CD4-positive, alpha-beta T cell treated with Interleukin-6 at 100 ng/mL for 8 hours (primary cell): Measurements from ENCODE around the gene EVI2B.
"Not testable (repeated sequence)": the region's sequence is repeated elsewhere in the genome, so short reads cannot be mapped to it uniquely, and the experiment has no call there.

Experiments
- DNase-seq: peaks from one replicate; pipeline ENCODE4 v3.0.0-alpha.2; 2020; ENCODE audit warnings: mixed read lengths, low spot score

EVI2B gene, protein sequence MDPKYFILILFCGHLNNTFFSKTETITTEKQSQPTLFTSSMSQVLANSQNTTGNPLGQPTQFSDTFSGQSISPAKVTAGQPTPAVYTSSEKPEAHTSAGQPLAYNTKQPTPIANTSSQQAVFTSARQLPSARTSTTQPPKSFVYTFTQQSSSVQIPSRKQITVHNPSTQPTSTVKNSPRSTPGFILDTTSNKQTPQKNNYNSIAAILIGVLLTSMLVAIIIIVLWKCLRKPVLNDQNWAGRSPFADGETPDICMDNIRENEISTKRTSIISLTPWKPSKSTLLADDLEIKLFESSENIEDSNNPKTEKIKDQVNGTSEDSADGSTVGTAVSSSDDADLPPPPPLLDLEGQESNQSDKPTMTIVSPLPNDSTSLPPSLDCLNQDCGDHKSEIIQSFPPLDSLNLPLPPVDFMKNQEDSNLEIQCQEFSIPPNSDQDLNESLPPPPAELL

DNA sequence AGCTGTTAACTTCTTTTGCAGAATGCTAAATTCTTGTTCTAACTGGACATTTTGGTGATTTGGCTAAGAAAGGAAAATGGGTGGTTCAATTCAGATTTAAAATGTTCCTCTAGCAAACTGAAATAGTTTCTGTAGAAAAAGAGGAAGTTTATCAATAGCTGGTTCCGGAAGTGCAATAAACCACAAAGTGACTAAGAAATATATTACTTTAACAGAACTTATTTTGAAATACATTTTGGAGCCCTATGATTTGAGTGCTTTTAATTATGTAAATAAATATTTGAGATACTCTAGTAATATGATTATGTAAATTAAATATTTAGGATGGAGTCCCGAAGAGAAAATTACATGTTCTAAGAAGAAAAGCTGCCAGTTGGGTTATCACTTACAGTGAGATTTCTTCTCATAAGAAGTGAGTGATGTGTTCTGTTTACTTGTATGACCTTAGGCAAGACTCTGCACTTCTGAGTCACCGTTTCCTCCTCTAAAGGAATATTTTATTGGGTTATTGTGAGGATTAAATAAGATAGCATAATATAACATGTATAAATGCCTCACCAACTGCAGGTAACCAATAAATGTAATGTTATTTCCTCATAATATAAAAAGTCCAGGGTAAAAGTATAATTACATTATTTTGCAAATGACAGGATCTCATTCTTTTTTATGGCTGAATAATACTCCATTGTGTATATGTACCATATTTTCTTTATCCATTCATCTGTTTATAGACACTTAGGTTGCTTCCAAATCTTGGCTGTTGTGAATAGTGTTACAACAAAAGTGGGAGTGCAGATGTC, at the start of gene EVI2B:
EVI2B (minus strand) TSS at position 73 of the 800 bp plus-strand sequence. CDS start 8,445 bp downstream, outside the sequence.
- peak; percentile 62 for DNase-seq

GRCh38 chr17:31357839-31358394, 44.1 kb upstream of the EVI2B start:
- no peak for DNase-seq

DNA sequence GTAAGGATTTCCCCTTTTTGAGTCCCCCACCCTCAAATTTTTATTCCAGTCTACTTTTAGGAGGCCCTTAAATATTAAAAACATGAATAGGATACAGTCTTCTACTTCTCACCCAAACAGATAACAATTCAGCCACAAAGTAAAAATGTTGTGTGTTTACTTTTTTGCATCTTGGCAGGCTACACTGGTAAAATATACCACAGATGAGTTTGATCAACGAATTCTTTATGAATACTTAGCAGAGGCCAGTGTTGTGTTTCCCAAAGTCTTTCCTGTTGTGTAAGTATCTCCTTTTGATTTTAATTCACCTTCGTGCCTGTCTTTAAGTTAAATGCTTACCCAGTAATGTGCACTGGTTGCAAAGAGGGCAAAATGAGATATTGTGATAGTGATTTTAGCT, 43.2 kb upstream of the EVI2B start:
- DNase-seq = no peak

GRCh38 chr17:31355935-31356334, 42.1 kb upstream of the EVI2B start:
- DNase-seq = no peak

- DNase-seq = no peak
These were observed 35.6 kb upstream of the EVI2B start for GRCh38 chr17:31349454-31349853.

GRCh38 chr17:31345191-31345747, 31.4 kb upstream of the EVI2B start:
- not testable (repeated sequence) for DNase-seq

- no peak for DNase-seq
These were observed 26.2 kb upstream of the EVI2B start for GRCh38 chr17:31339906-31340661.

DNA sequence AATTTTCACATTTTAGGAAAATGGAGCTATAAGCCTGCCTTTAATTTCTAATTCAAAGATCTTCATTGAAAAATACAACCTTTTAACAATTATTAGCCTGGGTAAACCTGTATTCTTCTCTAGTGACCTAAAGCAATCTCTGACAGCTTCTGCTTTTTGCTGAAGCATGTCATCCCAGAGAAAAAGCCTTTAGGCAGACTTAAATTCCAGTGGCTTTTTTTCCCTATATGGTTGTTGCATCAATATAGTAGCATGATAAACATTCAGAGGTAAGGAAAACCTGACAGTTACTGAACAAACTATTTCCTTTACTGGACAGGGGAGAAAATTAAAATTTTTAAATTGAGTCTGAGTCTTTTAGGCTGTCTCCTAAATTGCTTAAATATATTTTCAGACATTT, 15.4 kb upstream of the EVI2B start:
- no peak for DNase-seq

DNA sequence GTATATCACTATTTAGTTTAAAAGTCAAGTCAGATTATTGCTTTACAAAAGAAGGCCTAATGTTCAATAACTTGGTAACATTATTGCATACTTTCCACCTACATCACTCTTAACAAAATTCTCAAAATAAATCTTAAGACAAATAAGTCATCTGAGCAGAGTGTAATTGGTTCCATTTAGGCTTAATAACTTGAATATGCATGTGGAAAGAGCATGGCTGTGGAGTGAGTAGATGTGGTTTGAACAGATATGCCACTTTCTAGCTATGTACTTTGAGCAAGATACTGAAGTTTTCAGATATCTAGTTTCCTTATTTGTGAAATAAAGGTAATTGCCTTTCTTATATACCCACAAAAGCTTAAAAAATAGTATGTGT, 14.3 kb upstream of the EVI2B start:
- DNase-seq = no peak

DNA sequence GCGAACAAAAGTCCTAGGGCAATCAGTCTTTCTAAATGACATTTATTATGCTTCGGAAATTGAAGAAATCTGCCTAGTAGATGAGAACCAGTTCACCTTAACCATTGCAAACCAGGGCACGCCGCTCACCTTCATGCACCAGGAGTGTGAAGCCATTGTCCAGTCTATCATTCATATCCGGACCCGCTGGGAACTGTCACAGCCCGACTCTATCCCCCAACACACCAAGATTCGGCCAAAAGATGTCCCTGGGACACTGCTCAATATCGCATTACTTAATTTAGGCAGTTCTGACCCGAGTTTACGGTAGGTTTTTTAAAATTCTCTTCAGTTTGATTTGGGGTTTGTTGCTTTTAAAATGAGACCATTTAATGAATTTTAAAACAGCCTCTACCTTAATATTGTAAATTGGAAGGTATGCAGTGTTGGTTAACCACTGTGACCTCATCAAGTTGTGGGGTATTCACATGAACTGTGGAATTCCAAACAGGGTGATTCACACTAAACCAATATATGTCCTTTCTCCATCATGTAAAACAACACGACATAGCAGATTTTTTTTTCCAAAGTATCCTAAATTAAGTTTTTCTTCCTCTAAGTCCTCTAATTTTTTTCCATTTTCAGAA, 13.8 kb upstream of the EVI2B start:
- no peak for DNase-seq

DNA sequence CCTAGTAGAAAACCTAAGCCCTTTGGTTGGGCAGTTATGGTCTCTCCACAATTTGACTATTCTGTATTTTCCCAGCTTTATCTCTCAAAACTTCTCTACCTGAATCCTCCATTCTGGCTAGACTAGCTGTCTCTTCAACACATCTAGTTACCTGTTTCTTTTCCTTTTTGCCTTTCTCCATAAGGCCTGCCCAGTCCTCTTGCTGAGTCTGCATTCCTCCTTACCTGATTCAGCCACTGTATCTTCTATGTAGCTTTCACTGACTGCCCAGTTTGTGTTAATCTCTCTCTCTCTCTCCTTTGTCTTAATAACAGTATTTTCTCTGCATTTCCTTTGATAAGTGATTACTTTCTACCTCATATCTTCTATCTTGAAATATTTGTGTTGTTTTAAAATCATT, 9.7 kb upstream of the EVI2B start:
- no peak for DNase-seq

DNA sequence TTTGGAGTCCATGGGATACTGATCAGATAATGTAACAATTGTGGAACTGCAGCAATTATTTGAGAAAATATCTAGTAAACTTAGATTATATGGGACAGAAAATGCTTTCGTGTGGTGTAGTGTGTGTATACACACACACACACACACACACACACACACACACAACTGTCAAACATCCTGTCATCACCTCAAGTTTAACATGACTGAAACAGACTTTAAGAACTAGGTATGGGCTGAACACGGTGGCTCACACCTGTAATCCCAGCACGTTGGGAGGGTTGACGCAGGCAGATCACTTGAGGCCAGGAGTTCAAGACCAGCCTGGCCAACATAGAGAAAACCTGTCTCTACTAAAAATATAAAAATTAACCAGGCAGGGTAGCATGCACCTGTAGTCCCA, 8.1 kb upstream of the EVI2B start:
- peak; percentile 25 for DNase-seq

DNA sequence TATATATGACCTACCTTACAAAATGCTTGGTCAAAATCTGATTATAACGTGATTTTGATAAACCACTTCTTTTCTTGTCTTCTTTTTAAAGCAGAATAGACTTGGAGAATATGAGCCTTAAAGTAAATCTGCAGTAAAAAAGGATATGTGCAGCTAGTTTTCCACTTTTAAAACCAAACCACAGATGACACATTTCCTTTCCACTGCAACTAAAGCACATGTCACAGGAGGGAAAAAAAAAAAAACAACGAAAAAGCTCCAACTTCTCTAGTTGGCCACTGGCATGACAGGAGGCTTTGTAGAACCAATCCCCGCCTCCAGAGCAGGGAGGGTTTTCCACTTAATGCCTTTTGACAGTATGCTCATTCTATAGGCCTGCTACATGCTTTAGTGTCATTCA, 7.6 kb upstream of the EVI2B start, which contains the start of gene EVI2A:
EVI2A (minus strand) TSS at position 142 of the 400 bp plus-strand sequence. CDS start 2,609 bp downstream, outside the sequence.
- DNase-seq = peak; percentile 86

DNA sequence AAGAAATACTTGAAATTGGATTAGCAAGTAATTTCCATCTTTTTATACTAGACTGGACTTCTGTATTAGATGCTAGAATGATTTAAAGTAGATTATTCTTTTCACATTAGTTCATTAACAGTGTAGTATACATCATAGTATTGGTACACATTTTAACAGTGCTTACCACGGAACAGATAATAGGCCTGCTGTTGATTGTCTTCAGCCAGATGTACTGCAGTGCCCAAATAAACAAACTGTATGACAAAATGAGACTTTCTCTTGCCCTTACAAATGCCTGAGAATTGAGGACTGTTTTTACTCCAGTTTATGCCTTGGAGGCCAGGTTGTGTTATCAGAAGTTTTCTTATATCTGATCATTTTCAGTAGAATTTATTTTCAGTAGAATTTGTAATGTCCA, 6.9 kb upstream of the EVI2B start:
- DNase-seq = no peak

DNA sequence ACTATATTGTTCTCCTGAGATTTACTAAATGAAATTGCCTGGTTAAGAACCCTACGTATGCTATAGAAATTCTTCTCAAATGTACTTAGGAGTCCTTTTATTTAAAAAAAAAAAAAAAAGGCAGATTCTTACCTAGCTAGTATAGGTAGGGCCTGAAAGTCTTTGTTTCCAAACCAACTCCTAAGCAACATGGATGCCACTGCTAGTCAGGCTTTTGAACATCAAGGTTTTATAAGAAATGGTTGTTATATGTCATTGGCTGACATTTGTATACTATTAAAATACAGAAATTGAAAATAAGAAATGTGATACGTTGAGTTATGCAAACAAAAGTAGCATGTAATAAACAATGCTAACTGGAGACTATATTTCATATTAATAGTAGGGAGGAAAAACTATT, 6.4 kb upstream of the EVI2B start:
- peak; percentile 21 for DNase-seq

DNA sequence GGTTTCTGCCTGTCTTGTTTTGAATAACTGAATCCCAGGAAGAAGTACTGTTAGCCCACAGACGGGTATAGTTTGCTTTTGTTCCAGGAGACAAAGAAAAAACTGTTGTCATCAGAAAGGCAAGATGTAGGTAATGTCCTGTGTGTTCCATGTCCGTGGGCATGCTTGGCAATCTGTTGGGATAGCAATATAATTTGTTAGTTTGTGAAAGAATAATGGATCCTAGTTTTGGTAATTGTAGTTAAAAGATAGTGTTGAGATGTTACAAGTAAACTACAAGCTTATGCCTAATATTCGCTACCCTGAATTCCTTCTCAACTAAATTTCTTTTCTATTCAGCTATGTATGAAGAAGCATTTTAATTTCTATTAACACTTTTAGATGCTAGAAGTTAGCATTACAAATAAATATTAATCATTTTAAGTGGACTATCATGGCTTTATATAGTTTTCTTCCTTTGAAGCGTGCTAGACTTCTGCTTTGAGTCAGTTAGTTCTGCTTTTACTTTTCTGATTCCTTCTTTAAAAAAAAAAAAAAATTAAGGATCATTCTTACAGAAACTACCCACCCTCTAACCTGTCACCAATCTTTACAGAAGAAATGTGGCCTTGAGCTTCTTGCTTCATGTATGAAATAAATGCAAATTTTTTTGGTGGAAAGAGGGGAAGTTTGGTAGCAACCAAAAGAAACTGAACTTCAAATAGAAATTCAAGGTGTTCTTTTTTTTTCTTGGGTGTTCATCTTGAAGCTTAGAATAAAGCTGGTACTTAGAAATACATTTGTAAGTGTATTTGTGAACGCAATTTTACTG, 5.2 kb upstream of the EVI2B start:
- DNase-seq = peak; percentile 24

GRCh38 chr17:31318298-31318801, 4.5 kb upstream of the EVI2B start:
- peak; percentile 67 for DNase-seq

DNA sequence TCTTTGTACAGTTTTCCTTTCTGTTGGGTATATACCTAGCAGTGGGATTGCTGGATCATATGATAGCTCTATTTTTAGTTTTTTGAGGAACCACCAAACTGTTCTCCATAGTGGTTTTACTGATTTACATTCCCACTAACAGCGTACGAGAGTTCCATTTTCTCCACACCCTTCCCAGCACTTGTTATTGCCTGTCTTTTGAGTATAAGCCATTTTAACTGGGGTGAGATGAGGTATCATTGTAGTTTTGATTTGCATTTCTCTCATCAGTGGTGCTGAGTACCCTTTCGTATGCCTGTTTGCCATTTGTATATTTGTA, 887 bp upstream of the EVI2B start:
- DNase-seq = no peak

DNA sequence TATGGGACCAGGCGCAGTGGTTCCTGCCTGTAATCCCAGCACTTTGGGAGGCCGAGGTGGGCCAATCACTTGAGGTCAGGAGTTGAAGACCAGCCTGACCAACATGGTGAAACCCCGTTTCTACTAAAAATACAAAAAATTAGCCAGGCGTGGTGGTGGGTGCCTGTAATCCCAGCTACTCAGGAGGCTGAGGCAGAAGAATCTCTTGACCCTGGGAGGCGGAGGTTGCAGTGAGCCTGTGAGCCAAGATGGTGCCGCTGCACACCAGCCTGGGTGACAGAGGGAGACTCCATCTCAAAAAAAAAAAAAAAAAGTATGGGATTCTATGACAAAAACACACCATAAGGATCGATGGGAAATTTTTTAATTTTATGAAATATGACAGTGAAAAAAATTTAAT, 1.6 kb downstream of the EVI2B start:
- DNase-seq = peak; percentile 42

- no peak for DNase-seq
These were observed 2.3 kb downstream of the EVI2B start for GRCh38 chr17:31311526-31311925.
